CD14-positive monocyte (primary cell): Measurements from ENCODE around the gene PLXND1. TPM values are rescaled to one million over a fixed set of nuclear protein-coding genes. Genes with fewer than 3 reads are reported as not detected.

Experiments used
- DNase-seq, 3 donors: peaks; one replicate each; pipeline ENCODE4 v3.0.0-alpha.2; 2011 to 2022
- H2AFZ ChIP-seq: 2 replicates; pipeline ENCODE4 v1.6.0; 2012; ENCODE audit warnings: mild to moderate bottlenecking, low read depth, low read length, inconsistent platforms; ENCODE audit not compliant: insufficient read depth, poor library complexity, severe bottlenecking
- H3K27ac ChIP-seq, 2 donors: 1 replicate in 1 of 2; 2 replicates in 1 of 2; pipeline ENCODE4 v1.5.1; 2012 to 2013; ENCODE audit warnings: low read length in 2 of 2, control low read depth in 1 of 2, inconsistent platforms in 1 of 2, low read depth in 1 of 2, mild to moderate bottlenecking in 1 of 2
- H3K27me3 ChIP-seq, 2 donors: one replicate each; pipeline versions ENCODE4 v1.6.0 to v1.6.1; 2011 to 2013; ENCODE audit warnings: low read length in 2 of 2; ENCODE audit not compliant: control insufficient read depth in 2 of 2, insufficient read depth in 2 of 2
- H3K36me3 ChIP-seq, 2 donors: replicated peaks in 1 of 2; 1 replicate in 1 of 2; 2 replicates in 1 of 2; pipeline versions ENCODE4 v1.5.1 to v1.6.1; 2012 to 2013; ENCODE audit warnings: low read length in 2 of 2, control low read depth in 1 of 2, inconsistent platforms in 1 of 2, mild to moderate bottlenecking in 1 of 2; ENCODE audit not compliant: insufficient read depth in 2 of 2, control insufficient read depth in 1 of 2
- H3K4me1 ChIP-seq, 2 donors: 1 replicate in 1 of 2; 2 replicates in 1 of 2; pipeline versions ENCODE4 v1.5.1 to v1.6.1; 2012 to 2013; ENCODE audit warnings: low read length in 2 of 2, control low read depth in 1 of 2, inconsistent platforms in 1 of 2, mild to moderate bottlenecking in 1 of 2, moderate library complexity in 1 of 2; ENCODE audit not compliant: insufficient read depth in 2 of 2, control insufficient read depth in 1 of 2
- H3K4me2 ChIP-seq: replicated peaks from 2 replicates; pipeline ENCODE3; 2012; ENCODE audit warnings: low read length, moderate library complexity, mild to moderate bottlenecking; ENCODE audit not compliant: poor library complexity, severe bottlenecking; ENCODE audit errors: extremely low read depth
- H3K4me3 ChIP-seq, 3 experiments: fragments of 200-600 bp in 1 of 3; sonication (generic) in 1 of 3; replicated peaks in 1 of 3; 1 replicate in 2 of 3; 2 replicates in 1 of 3; pipeline ENCODE4 v1.5.1; 2011 to 2013; ENCODE audit warnings: low read length in 3 of 3, mild to moderate bottlenecking in 3 of 3, control low read depth in 2 of 3, low read depth in 2 of 3, inconsistent platforms in 1 of 3, moderate library complexity in 1 of 3
- H3K79me2 ChIP-seq: 2 replicates; pipeline ENCODE4 v1.6.0; 2012; ENCODE audit warnings: mild to moderate bottlenecking, control low read depth, inconsistent platforms, low read length, moderate library complexity; ENCODE audit not compliant: insufficient read depth
- H3K9ac ChIP-seq: 2 replicates; pipeline ENCODE4 v1.6.0; 2017; ENCODE audit warnings: low read length, mild to moderate bottlenecking; ENCODE audit not compliant: insufficient read depth, poor library complexity, severe bottlenecking
- H3K9me3 ChIP-seq, 2 donors: replicated peaks in 1 of 2; 1 replicate in 1 of 2; 2 replicates in 1 of 2; pipeline versions ENCODE4 v1.5.1 to v1.6.1; 2012 to 2013; ENCODE audit warnings: low read length in 2 of 2, control low read depth in 1 of 2; ENCODE audit not compliant: control insufficient read depth in 1 of 2, insufficient read depth in 1 of 2
- H4K20me1 ChIP-seq: 2 replicates; pipeline ENCODE4 v1.6.0; 2012; ENCODE audit warnings: mild to moderate bottlenecking, low read length, control low read depth, moderate library complexity; ENCODE audit not compliant: insufficient read depth
- H3K27ac Mint-ChIP-seq, 7 donors: one replicate each; pipeline ENCODE4 v1.8.0; 2020; ENCODE audit warnings: mild to moderate bottlenecking in 7 of 7, mixed read lengths in 7 of 7, moderate library complexity in 6 of 7, inconsistent platforms in 2 of 7
- H3K27me3 Mint-ChIP-seq, 3 donors: one replicate each; pipeline ENCODE4 v1.8.0; 2021 to 2022; ENCODE audit warnings: low read depth in 3 of 3, mild to moderate bottlenecking in 3 of 3, mixed read lengths in 3 of 3, moderate library complexity in 3 of 3, inconsistent platforms in 1 of 3
- H3K36me3 Mint-ChIP-seq, 2 donors: one replicate each; pipeline ENCODE4 v1.8.0; 2020; ENCODE audit warnings: mixed read lengths in 2 of 2, inconsistent platforms in 1 of 2, mild to moderate bottlenecking in 1 of 2
- H3K4me1 Mint-ChIP-seq: one replicate; pipeline ENCODE4 v1.8.0; 2020; ENCODE audit warnings: mild to moderate bottlenecking, mixed read lengths
- H3K4me3 Mint-ChIP-seq, 2 donors: one replicate each; pipeline ENCODE4 v1.8.0; 2020; ENCODE audit warnings: mild to moderate bottlenecking in 2 of 2, mixed read lengths in 2 of 2, moderate library complexity in 1 of 2
- H3K9me3 Mint-ChIP-seq, 7 donors: one replicate each; pipeline ENCODE4 v1.8.0; 2020 to 2022; ENCODE audit warnings: mixed read lengths in 7 of 7, mild to moderate bottlenecking in 6 of 7, moderate library complexity in 6 of 7, inconsistent platforms in 2 of 7
- CTCF ChIP-seq: fragments of 200-600 bp; IDR thresholded peaks from one replicate; pipeline ENCODE4 v1.8.0; 2022; ENCODE audit warnings: antibody characterized with exemption, mild to moderate bottlenecking
- WGBS: methylation state at CpG from one replicate; pipeline ENCODE4 v1.1.5; 2013; ENCODE audit warnings: missing lambda C conversion rate; ENCODE audit not compliant: insufficient coverage; 5-methylcytosine and 5-hydroxymethylcytosine counted together
- intact Hi-C, 2 donors: fragments of 100-400 bp; cut with micrococcal nuclease; formaldehyde crosslinking; loops; one replicate each; pipeline versions ENCODE4 v1.15.0 to v1.15.1; 2023
- polyA plus RNA-seq, 3 donors: library from polyadenylated mRNA; depleted of rRNA in 1 of 3; unstranded in 2 of 3; stranded (reverse) in 1 of 3; fragments of 300-500 nt in 2 of 3; fragments of >200 nt in 1 of 3; fragmentation: Illumina TruSeq in 2 of 3; gene quantifications; 1 replicate in 2 of 3; 2 replicates in 1 of 3; pipeline ENCODE4 v1.2.3, GENCODE V29; 2012 to 2021

PLXND1 gene
- polyA plus RNA-seq, 3 donors, result 7.1 to 170 (median 9.9) TPM

DNA sequence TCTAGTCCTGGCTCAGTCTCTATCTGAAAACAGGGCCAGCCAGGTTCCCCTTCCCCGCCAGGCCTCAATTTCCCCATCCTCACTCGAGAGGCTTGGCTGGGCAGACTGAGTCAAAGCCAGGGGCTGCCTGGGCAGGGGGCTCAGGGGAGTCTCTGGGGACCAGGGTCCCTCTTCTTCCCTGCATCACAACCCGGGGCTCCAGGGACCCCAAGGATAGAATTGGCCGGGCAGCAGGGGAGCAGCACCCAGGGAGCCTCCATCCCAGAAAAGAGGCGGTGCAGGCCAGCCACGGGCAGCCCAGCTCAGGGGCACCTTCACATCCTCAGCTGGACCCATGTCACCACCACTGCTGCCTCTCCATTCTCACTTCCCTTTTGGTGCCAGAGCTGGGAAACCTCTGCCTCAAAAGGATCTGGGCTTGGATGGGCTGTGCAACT, 13.3 kb upstream of the PLXND1 start:
- Histone ChIP-seq H4K20me1 (no peaks in the 10 kb centered on the region), H3K9ac (no peak overlapping the region), H3K4me1 (peaks cover 85 to 88% of the 10 kb centered on the region in 2 donors), H3K9me3 (no peaks in the 10 kb centered on the region), H3K27me3 (no peaks in the 10 kb centered on the region), H3K36me3 (no peaks in the 10 kb centered on the region), H2AFZ (no peak overlapping the region), H3K79me2 (no peaks in the 10 kb centered on the region), H3K4me2 (peak overlapping the region; percentile 67), H3K4me3 (peak overlapping the region in 1 of 3 experiments; percentile 64), H3K27ac (peak overlapping the region; percentile 43 to 89)
- peaks cover 0 to 3% of the 10 kb centered on the region in 2 donors for H3K36me3 Mint-ChIP-seq
- peak overlapping the region in 4 of 7 donors; percentile 46 to 83 (median 74) for H3K27ac Mint-ChIP-seq
- no peak for TF ChIP-seq CTCF
- intact Hi-C loops, result loop anchor here (5.0 to 10.0 kb wide), 3 partner anchors 42 to 125 kb away; partner anchors contain the start of gene RHO (in 1 of the 2)
- WGBS, result 37% methylated on average over 6 of the region's 6 CpGs
- peaks cover 75% of the 10 kb centered on the region for H3K4me1 Mint-ChIP-seq
- DNase-seq, result peak; percentile 52 to 76 (median 68)
- peak overlapping the region in 1 of 2 donors; percentile 35 for H3K4me3 Mint-ChIP-seq
- H3K9me3 Mint-ChIP-seq, result no peaks in the 10 kb centered on the region
- H3K27me3 Mint-ChIP-seq, result peaks cover 0 to 2% (median 0%) of the 10 kb centered on the region in 3 donors

DNA sequence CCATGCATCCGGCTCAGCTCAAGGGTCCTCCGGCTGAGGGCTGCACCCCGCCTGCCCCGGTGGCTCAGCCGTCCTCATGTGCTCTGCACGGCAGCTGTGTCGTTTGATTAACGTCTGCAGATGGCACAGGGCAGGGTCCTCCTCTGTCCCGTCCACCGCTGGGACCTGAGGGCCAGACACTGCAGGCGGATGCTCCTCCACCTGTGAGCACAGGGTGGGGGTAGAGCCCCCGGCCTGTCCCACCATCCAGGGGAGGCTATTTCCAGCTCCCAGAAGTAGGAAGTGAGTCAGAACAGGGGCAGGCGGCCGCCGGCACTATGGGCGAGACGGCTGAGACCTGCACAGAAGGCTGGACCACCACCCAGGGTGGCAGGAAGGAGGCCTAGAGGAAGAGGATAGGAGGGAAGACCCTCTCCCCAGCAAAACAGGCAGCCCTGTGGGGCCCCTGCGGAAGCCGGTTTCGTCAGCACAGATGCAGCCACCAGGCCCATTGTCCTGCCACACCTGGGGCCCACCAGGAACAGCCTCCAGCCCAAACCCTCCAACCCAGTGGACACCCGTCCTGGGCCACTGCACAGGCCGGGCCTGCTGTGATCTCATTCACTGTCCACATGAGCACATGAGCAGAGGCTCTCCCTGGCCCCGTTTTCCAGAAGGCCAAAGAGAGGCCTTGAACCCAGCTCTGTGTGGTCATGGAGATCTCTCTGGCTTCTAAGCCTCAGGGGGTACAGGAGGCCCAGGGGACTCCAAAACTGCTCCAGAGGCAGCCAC, 12.6 kb upstream of the PLXND1 start:
- peak in 2 of 3 donors; percentile 37 to 68 for DNase-seq
- TF ChIP-seq CTCF, result no peak
- Histone ChIP-seq H3K4me2 (peak overlapping the region; percentile 67), H3K36me3 (no peaks in the 10 kb centered on the region), H3K27ac (peak overlapping the region; percentile 53 to 89), H3K4me3 (peak overlapping the region in 1 of 3 experiments; percentile 64), H2AFZ (peak overlapping the region; percentile 67), H3K27me3 (no peaks in the 10 kb centered on the region), H3K4me1 (peaks cover 85 to 88% of the 10 kb centered on the region in 2 donors), H3K9ac (peak overlapping the region; percentile 2), H4K20me1 (no peaks in the 10 kb centered on the region), H3K79me2 (no peaks in the 10 kb centered on the region), H3K9me3 (no peaks in the 10 kb centered on the region)
- 33% methylated on average over 18 of the region's 23 CpGs for WGBS
- Mint-ChIP-seq H3K36me3 (peaks cover 0 to 3% of the 10 kb centered on the region in 2 donors), H3K4me3 (peak overlapping the region; percentile 73 to 89), H3K9me3 (no peaks in the 10 kb centered on the region), H3K4me1 (peaks cover 76% of the 10 kb centered on the region), H3K27ac (peak overlapping the region; percentile 85 to 98 (median 91)), H3K27me3 (peaks cover 0 to 2% (median 0%) of the 10 kb centered on the region in 3 donors)
- intact Hi-C loops, result loop anchor here (5.0 kb wide), 2 partner anchors 42 to 92 kb away; partner anchors contain the start of gene RHO (in 1 of the 2)
